ENCODE data around the gene UVSSA.

- TF ChIP-seq CTCF (IDR thresholded peaks at IDR 0.05): no peak
- TF ChIP-seq POLR2A (IDR thresholded peaks at IDR 0.05): no peak
- TF ChIP-seq POLR2AphosphoS5 (IDR thresholded peaks at IDR 0.05): no peak
Measured at GRCh38 chr4:1371176-1372165, 24.5 kb downstream of the UVSSA start.
